ENCODE data around the gene IFNA13.

Gene IFNA13

DNA sequence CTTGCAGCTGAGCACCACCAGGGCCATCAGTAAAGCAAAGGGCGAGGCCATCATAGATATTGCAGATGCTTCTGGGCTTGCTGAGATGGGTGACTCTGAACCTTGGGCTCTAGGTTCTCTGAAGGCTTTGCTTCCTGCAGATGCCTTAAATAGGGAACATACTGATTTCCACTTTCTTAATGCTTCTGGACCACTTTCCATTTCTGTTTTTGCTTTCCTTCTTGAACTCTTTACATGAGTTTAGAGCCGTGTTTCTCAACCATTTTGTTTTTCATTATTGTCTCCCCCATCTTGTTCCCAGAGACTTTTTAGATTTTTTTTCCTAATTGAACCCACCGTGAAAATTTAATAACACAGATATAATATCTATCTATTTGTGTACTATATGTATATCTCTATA, at the start of gene IFNA13:
Gene IFNA13 (minus strand): TSS at position 101 of the 400 bp plus-strand sequence. CDS start 47 bp downstream, at position 54.
- no peak for DNase-seq (ENCODE audit: extremely low read depth, low read depth)
- TF ChIP-seq, protein P1, sequence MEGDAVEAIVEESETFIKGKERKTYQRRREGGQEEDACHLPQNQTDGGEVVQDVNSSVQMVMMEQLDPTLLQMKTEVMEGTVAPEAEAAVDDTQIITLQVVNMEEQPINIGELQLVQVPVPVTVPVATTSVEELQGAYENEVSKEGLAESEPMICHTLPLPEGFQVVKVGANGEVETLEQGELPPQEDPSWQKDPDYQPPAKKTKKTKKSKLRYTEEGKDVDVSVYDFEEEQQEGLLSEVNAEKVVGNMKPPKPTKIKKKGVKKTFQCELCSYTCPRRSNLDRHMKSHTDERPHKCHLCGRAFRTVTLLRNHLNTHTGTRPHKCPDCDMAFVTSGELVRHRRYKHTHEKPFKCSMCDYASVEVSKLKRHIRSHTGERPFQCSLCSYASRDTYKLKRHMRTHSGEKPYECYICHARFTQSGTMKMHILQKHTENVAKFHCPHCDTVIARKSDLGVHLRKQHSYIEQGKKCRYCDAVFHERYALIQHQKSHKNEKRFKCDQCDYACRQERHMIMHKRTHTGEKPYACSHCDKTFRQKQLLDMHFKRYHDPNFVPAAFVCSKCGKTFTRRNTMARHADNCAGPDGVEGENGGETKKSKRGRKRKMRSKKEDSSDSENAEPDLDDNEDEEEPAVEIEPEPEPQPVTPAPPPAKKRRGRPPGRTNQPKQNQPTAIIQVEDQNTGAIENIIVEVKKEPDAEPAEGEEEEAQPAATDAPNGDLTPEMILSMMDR (IDR thresholded peaks at IDR 0.05; ENCODE audit: low read depth, low read length) = no peak

DNA sequence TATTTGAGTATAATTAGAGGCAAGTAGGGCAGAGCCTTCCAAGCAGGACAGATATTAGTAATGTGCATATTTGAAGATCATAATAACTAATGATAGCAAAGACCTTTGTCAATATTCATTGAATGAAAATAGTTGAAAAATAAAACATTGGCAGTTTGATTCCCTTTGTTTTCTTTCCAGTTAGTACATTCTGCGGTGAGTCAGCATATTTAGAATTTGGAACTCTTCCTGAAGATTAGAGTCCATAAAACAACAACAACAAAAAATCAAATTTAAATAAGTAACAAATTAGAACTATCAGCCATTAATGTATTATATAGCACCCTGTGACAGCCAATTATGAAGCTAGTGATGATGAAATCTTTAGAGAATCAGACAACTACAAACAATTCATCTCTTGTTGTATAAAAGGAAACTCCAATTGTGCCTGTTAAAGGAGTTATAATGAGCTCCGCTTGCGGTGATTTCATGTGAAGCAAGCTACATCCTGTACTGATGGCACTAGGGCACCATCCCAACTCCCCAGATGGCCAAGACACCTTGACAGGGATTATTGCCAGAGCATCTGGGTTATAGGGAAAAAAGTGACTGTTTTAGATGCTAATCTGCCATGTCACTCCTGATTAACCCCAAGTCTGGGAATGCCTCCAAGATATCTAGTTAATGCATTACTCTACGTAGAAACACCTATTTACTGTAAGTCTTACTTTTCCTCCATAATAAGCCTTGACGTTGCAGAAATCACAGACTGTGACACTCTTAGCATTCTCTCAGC, 47.8 kb upstream of the IFNA13 start:
- TF ChIP-seq, protein P1 (IDR thresholded peaks at IDR 0.05; ENCODE audit: low read depth, low read length) = no peak
- DNase-seq (ENCODE audit: extremely low read depth, low read depth) = no peak

DNA sequence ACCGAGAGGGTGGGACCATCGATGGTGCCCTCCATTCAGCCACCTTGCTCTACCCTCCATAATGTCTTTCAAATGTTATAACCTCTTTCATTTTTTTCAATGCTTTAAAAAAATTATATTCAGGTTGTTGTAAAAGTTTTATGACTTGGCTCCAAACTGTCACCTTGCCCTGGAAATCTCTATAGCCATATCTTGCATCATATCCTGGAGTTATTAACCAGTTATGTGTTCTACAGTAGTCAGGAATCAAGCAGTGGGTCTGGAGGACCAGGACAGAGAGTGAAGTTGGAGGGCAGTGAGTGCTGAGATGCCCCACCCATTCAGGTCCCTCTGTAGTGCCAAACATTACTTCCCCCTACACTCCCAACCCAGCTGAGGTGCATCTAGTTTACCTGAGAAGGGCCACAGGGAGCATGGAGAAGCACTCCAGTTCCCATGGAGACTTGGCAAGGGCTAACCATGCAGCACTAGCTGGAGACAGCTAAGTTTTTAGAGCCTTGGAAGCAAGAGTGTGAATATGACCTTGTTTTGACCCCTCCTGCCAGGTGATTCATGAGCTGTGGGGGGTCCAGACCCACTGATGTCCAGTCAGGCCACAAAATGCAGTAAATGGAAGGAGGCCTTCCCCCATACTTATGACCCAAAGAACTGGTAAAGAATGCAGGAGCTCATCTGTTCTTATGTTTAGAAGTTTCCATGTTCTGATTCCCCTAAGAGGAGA, 46.5 kb upstream of the IFNA13 start:
- no peak for DNase-seq (ENCODE audit: extremely low read depth, low read depth)
- TF ChIP-seq, protein P1 (IDR thresholded peaks at IDR 0.05; ENCODE audit: low read depth, low read length) = no peak

DNA sequence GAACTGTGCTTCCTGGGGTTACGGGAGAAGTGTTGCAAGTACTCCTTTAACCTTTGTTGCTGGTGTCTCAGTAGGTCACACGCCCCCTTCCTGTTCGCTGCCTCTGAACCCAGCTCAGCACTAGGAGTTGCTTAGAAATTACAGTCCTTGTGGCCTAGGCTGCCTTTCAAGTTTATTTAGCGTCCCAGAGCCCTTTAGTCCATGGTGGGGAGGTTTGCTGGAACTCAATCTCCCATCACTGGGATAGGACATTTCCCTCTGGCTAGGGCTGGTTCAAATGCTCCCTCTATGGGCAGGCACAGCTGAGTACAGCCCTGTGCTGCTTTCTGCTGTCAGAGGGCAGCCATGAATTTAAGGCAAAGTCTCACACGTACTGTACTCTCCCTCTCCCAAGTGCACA, 45.8 kb upstream of the IFNA13 start:
- DNase-seq (ENCODE audit: extremely low read depth, low read depth) = no peak
- TF ChIP-seq, protein P1 (IDR thresholded peaks at IDR 0.05; ENCODE audit: low read depth, low read length) = peak; percentile 7; the same call in 1 of the 2 replicates

DNA sequence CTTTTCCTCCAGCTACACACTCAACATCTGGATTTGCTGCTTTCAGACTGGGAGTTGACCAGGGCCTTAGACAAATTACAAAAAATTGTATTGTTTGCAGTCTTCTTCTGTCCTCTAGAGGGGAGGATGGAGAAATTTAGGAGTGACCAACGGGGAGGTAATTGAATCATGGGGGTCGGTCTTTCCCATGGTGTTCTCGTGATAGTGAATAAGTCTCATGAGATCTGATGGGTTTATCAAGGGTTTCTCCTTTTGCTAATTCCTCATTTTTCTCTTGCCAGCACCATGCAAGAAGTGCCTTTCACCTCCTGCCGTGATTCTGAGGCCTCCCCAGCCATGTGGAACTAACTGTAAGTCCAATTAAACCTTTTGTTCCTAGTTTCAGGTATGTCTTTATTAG, 45.3 kb upstream of the IFNA13 start:
- DNase-seq (ENCODE audit: extremely low read depth, low read depth) = no peak

DNA sequence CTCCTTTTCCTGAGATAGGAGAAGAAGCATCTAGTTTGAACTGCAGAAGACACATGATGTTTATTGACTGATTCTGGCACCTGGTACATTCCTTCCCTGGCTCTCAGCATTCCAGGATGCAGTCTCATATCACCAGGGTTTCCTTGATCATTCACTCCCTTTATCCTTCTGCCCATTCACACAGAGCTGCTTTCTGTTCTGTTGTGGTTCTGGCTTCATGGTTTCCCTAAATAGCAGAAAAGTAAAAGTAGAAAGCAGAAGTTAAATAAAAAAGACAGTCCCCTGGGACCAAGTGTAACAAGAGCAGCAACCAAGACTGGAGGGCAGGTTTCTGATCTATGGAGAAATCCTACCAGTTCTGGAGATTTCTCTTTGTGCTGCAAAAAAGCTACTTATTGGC, 44.2 kb upstream of the IFNA13 start:
- TF ChIP-seq, protein P1 (IDR thresholded peaks at IDR 0.05; ENCODE audit: low read depth, low read length) = no peak
- DNase-seq (ENCODE audit: extremely low read depth, low read depth) = no peak

More for the DNA sequence above, 45.3 kb upstream of the IFNA13 start:
- TF ChIP-seq, protein P1 (IDR thresholded peaks at IDR 0.05; ENCODE audit: low read depth, low read length) = no peak

DNA sequence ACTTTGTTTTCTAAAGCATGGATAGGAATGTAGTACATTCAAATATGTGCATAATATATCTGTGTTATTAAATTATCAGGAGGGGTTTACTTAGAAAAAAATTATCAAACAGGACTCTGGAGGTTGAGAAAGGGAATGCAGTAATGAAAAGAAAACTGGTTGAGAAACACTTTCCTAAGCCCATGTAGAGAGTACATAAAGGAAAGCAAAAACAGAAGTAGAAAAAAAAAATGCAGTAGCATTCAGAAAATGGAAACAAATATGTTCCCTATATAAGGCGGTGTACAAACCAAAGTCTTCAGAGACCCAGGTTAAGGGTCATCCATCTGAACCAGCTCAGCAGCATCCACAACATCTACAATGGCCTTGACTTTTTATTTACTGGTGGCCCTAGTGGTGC, 41.0 kb upstream of the IFNA13 start, which contains the start of gene IFNA8:
Gene IFNA8 (plus strand): TSS at position 301 of the 400 bp plus-strand sequence. CDS start 60 bp downstream, at position 361.
- TF ChIP-seq, protein P1 (IDR thresholded peaks at IDR 0.05; ENCODE audit: low read depth, low read length) = no peak

More for the DNA sequence above, 41.0 kb upstream of the IFNA13 start, which contains the start of gene IFNA8:
- DNase-seq (ENCODE audit: extremely low read depth, low read depth) = no peak
